BJ (cell line): ENCODE measurements around the gene GATA6. TPM values are rescaled to one million over a fixed set of nuclear protein-coding genes. Genes with fewer than 3 reads are reported as not detected.
"Not testable (repeated sequence)": the region's sequence is repeated elsewhere in the genome, so short reads cannot be mapped to it uniquely, and the experiment has no call there.

Experiments used
- CTCF ChIA-PET: fragments of 350-600 bp; formaldehyde crosslinking; extraction: SDS; loops from one replicate; lab custom pipeline; 2021; ENCODE audit warnings: antibody characterized with exemption, inconsistent platforms; lab: Yijun Ruan, JAX
- POLR2A ChIA-PET: fragments of 300-600 bp; sonication (Branson Sonifier 250); formaldehyde crosslinking; extraction: SDS; loops from one replicate; lab custom pipeline; 2021; ENCODE audit warnings: antibody characterized with exemption; lab: Charles Lee
- DNase-seq: peaks from one replicate; pipeline ENCODE4 v3.0.0-alpha.2; 2011; ENCODE audit warnings: low read depth
- H3K27me3 ChIP-seq: 2 replicates; pipeline ENCODE4 v1.6.0; 2011; ENCODE audit warnings: low read length; ENCODE audit not compliant: control insufficient read depth, insufficient read depth
- H3K36me3 ChIP-seq: 2 replicates; pipeline ENCODE4 v1.5.1; 2011; ENCODE audit warnings: low read length; ENCODE audit not compliant: control insufficient read depth, insufficient read depth
- H3K4me3 ChIP-seq: 2 replicates; pipeline ENCODE4 v1.5.1; 2011; ENCODE audit warnings: low read depth, mild to moderate bottlenecking, control low read depth, low read length
- CTCF ChIP-seq: IDR thresholded peaks from 2 replicates; pipeline ENCODE4 v1.5.1; 2011; ENCODE audit warnings: low read depth, mild to moderate bottlenecking, control low read depth, inconsistent platforms, low read length, moderate library complexity; ENCODE audit not compliant: insufficient read depth
- polyA plus RNA-seq: library from polyadenylated mRNA; depleted of rRNA; stranded (reverse); fragments of >200 nt; gene quantifications from 2 replicates; pipeline ENCODE4 v1.2.3, GENCODE V29; 2011

The GATA6 gene
- polyA plus RNA-seq, 1 experiment, result 0.65 TPM

GRCh38 chr18:22213333-22213973 lies 44.1 kb downstream of the GATA6 start:
- no peaks in the 10 kb centered on the region for H3K27me3 ChIP-seq
- H3K4me3 ChIP-seq, result no peak overlapping the region
- DNase-seq, result no peak
- H3K36me3 ChIP-seq, result no peaks in the 10 kb centered on the region
- no peak for TF ChIP-seq CTCF
- ChIA-PET POLR2A (no interaction called here), CTCF (interaction anchor here (1.2 to 1.5 kb wide), 2 partner anchors 19 to 350 kb away, joined by 3 to 4 read pairs; no protein-coding TSS in a partner anchor)

- Histone ChIP-seq H3K36me3 (no peaks in the 10 kb centered on the region), H3K4me3 (no peak overlapping the region), H3K27me3 (no peaks in the 10 kb centered on the region)
- DNase-seq, result no peak
- no peak for TF ChIP-seq CTCF
- ChIA-PET POLR2A (no interaction called here), CTCF (interaction anchor here (1.1 kb wide), 1 partner anchor 10 kb away, joined by 3 read pairs; no protein-coding TSS in a partner anchor)
Measured at GRCh38 chr18:22214731-22215528, 45.5 kb downstream of the GATA6 start.

GRCh38 chr18:22218835-22219234 lies 49.4 kb downstream of the GATA6 start:
- H3K27me3 ChIP-seq, result no peaks in the 10 kb centered on the region
- no peak for DNase-seq
- H3K4me3 ChIP-seq, result no peak overlapping the region
- no peak for TF ChIP-seq CTCF
- POLR2A ChIA-PET, result interaction anchor here (0.6 kb wide), 1 partner anchor 91 kb away, joined by 4 read pairs; no protein-coding TSS in a partner anchor
- H3K36me3 ChIP-seq, result no peaks in the 10 kb centered on the region
- CTCF ChIA-PET, result no interaction called here

GRCh38 chr18:22219568-22220355 lies 50.4 kb downstream of the GATA6 start:
- Histone ChIP-seq H3K36me3 (no peaks in the 10 kb centered on the region), H3K27me3 (no peaks in the 10 kb centered on the region), H3K4me3 (no peak overlapping the region)
- POLR2A ChIA-PET, result no interaction called here
- DNase-seq, result no peak
- TF ChIP-seq CTCF, result no peak
- CTCF ChIA-PET, result interaction anchor here (0.6 to 1.1 kb wide), 3 partner anchors 77 to 347 kb away, joined by 3 to 4 read pairs (median 4); no protein-coding TSS in a partner anchor

- H3K36me3 ChIP-seq, POLR2A ChIA-PET, DNase-seq, H3K4me3 ChIP-seq, H3K27me3 ChIP-seq: not testable (repeated sequence)
- CTCF ChIA-PET, result interaction anchor here (1.0 kb wide), 1 partner anchor 346 kb away, joined by 4 read pairs; no protein-coding TSS in a partner anchor
Measured at GRCh38 chr18:22220585-22220984, 51.2 kb downstream of the GATA6 start.
